GM12878 (cell line): Measurements from ENCODE around the gene MRPL44. TPM values are rescaled to one million over a fixed set of nuclear protein-coding genes. Genes with fewer than 3 reads are reported as not detected.

ENCODE experiments used
- ATAC-seq: fragments of 200-7000 bp; cut with Tn5 transposase; 3 replicates; pipeline ENCODE4 v1.9.1; 2020; ENCODE audit warnings: mild to moderate bottlenecking, moderate library complexity
- BruUV-seq: library from RNA; stranded (reverse); fragments of 400-500 nt; replicated peaks from 2 replicates; lab custom pipeline; 2021; lab: Mats Ljungman, UMichigan
- CTCF ChIA-PET: fragments of 300-600 bp; sonication (Branson Sonifier 250); formaldehyde crosslinking; extraction: SDS; loops from one replicate; lab custom pipeline; 2021; ENCODE audit warnings: inconsistent platforms; lab: Yijun Ruan, JAX
- POLR2A ChIA-PET: fragments of 350-600 bp; formaldehyde crosslinking; extraction: SDS; loops from one replicate; lab custom pipeline; 2021; ENCODE audit warnings: inconsistent platforms; lab: Charles Lee
- RAD21 ChIA-PET: fragments of 300-600 bp; sonication (Branson Sonifier 250); formaldehyde crosslinking; loops from one replicate; lab custom pipeline; 2023; ENCODE audit warnings: antibody characterized with exemption; ENCODE audit not compliant: unreplicated experiment; lab: Charles Lee
- SMC1A ChIA-PET: fragments of 300-600 bp; sonication (Branson Sonifier 250); formaldehyde crosslinking; loops from one replicate; lab custom pipeline; 2023; ENCODE audit not compliant: unreplicated experiment, uncharacterized antibody; lab: Charles Lee
- DNase-seq: peaks from one replicate; pipeline ENCODE4 v3.0.0-alpha.2; 2011; ENCODE audit warnings: low read depth, low spot score
- FAIRE-seq: peaks from 3 replicates; lab custom pipeline; 2011; peaks lifted over from hg19 to GRCh38; lab: Jason Lieb, UNC
- H2AFZ ChIP-seq: 2 replicates; pipeline ENCODE4 v1.6.0; 2011; ENCODE audit warnings: low read depth, low read length, control low read depth; ENCODE audit not compliant: control insufficient read depth
- H3K27ac ChIP-seq: 2 replicates; pipeline ENCODE4 v1.5.1; 2011; ENCODE audit warnings: control low read depth; ENCODE audit not compliant: control insufficient read depth, insufficient read depth
- H3K27me3 ChIP-seq, 2 experiments: replicated peaks in 1 of 2; 2 replicates each; pipeline versions ENCODE4 v1.6.0 to v1.6.1; 2011; ENCODE audit warnings: low read length in 1 of 2; ENCODE audit not compliant: control insufficient read depth in 2 of 2, insufficient read depth in 2 of 2
- H3K36me3 ChIP-seq, 2 experiments: 2 replicates each; pipeline ENCODE4 v1.5.1; 2011; ENCODE audit warnings: low read length in 1 of 2; ENCODE audit not compliant: control insufficient read depth in 2 of 2, insufficient read depth in 2 of 2
- H3K4me1 ChIP-seq: 2 replicates; pipeline ENCODE4 v1.6.1; 2011; ENCODE audit warnings: mild to moderate bottlenecking, low read length, moderate library complexity, mixed read lengths; ENCODE audit not compliant: control insufficient read depth, insufficient read depth
- H3K4me2 ChIP-seq: 2 replicates; pipeline ENCODE4 v1.6.0; 2011; ENCODE audit warnings: control low read depth; ENCODE audit not compliant: control insufficient read depth, insufficient read depth
- H3K4me3 ChIP-seq: fragments of 200-600 bp; sonication (generic); 2 replicates; pipeline ENCODE4 v1.5.1; 2016
- H3K79me2 ChIP-seq: 2 replicates; pipeline ENCODE4 v1.6.0; 2011; ENCODE audit warnings: low read length; ENCODE audit not compliant: control insufficient read depth, insufficient read depth
- H3K9ac ChIP-seq: 2 replicates; pipeline ENCODE4 v1.8.0; 2011; ENCODE audit warnings: low read length, control low read depth, mixed read lengths; ENCODE audit not compliant: control insufficient read depth, insufficient read depth
- H3K9me3 ChIP-seq: replicated peaks from 3 replicates; pipeline ENCODE4 v1.5.1; 2011; ENCODE audit warnings: mild to moderate bottlenecking, low read length; ENCODE audit not compliant: control insufficient read depth, insufficient read depth
- H4K20me1 ChIP-seq: 2 replicates; pipeline ENCODE4 v1.6.0; 2011; ENCODE audit not compliant: control insufficient read depth, insufficient read depth
- BCLAF1 ChIP-seq: fragments of 450-650 bp; IDR thresholded peaks from 2 replicates; pipeline ENCODE4 v1.6.1; 2017; ENCODE audit warnings: antibody characterized with exemption, mild to moderate bottlenecking, moderate library complexity
- BRCA1 ChIP-seq: IDR thresholded peaks from 2 replicates; pipeline ENCODE4 v1.6.1; 2011; ENCODE audit warnings: low read depth, low read length, improper control_type of control experiment
- E2F4 ChIP-seq: IDR thresholded peaks from 2 replicates; pipeline ENCODE4 v1.6.1; 2012; ENCODE audit warnings: low read depth, low read length, improper control_type of control experiment
- IRF4 ChIP-seq: IDR thresholded peaks from 2 replicates; pipeline ENCODE4 v1.6.1; 2011; ENCODE audit warnings: low read depth, low read length
- IRF5 ChIP-seq: fragments of 450-650 bp; IDR thresholded peaks from 2 replicates; pipeline ENCODE4 v1.6.1; 2017; ENCODE audit warnings: borderline replicate concordance
- NR2F1 ChIP-seq: fragments of 450-650 bp; conservative IDR thresholded peaks from 2 replicates; pipeline ENCODE4 v1.6.1; 2017; ENCODE audit warnings: mild to moderate bottlenecking
- PRDM15 ChIP-seq: fragments of 450-650 bp; formaldehyde crosslinking; IDR thresholded peaks from 2 replicates; pipeline ENCODE4 v1.4.0; 2020; ENCODE audit warnings: mild to moderate bottlenecking, moderate library complexity
- RELA ChIP-seq: fragments of 450-650 bp; IDR thresholded peaks from 2 replicates; pipeline ENCODE4 v1.8.0; 2014; ENCODE audit warnings: borderline replicate concordance; ENCODE audit not compliant: partially characterized antibody
- SMC3 ChIP-seq: IDR thresholded peaks from 2 replicates; pipeline ENCODE4 v1.6.1; 2011; ENCODE audit warnings: low read length, improper control_type of control experiment, borderline replicate concordance
- USF1 ChIP-seq: IDR thresholded peaks from 2 replicates; pipeline ENCODE4 v1.6.1; 2011; ENCODE audit warnings: borderline replicate concordance, low read depth, mild to moderate bottlenecking, moderate library complexity, mixed read lengths, low read length; ENCODE audit not compliant: insufficient read depth; ENCODE audit errors: extremely low read length
- ZNF622 ChIP-seq: fragments of 450-650 bp; IDR thresholded peaks from 2 replicates; pipeline ENCODE4 v1.6.1; 2017; ENCODE audit warnings: mild to moderate bottlenecking, inconsistent platforms
- WGBS: methylation state at CpG from one replicate; pipeline ENCODE4 v1.1.6; 2016; ENCODE audit warnings: low lambda C conversion rate; ENCODE audit not compliant: insufficient replicate concordance, insufficient coverage; ENCODE audit errors: missing lambda C conversion rate; 5-methylcytosine and 5-hydroxymethylcytosine counted together
- in situ Hi-C: fragments of 300-500 bp; cut with MboI; formaldehyde crosslinking; loops from 9 replicates; pipeline ENCODE4 v1.14.3; 2018; ENCODE audit warnings: mixed read lengths
- intact Hi-C: fragments of 100-400 bp; cut with micrococcal nuclease; formaldehyde crosslinking; loops from one replicate; pipeline ENCODE4 v1.14.2; 2022; ENCODE audit not compliant: unreplicated experiment
- polyA plus RNA-seq, 11 experiments: library from polyadenylated mRNA; depleted of rRNA in 4 of 11; unstranded in 6 of 11; stranded (reverse) in 5 of 11; fragments of >200 nt; fragmentation: Nextera tagmentation in 4 of 11; fragmentation: Illumina TruSeq in 1 of 11; extraction: Ambion mirVana in 4 of 11; extraction: Trizol in 1 of 11; gene quantifications; 1 replicate in 1 of 11; 2 replicates in 10 of 11; pipeline versions ENCODE4 v1.2.1 to v1.2.3, GENCODE V29; 2011 to 2016; ENCODE audit warnings: inconsistent platforms in 2 of 11, missing spikeins in 2 of 11, low read depth in 1 of 11
- total RNA-seq, 4 experiments: library from RNA; depleted of rRNA in 3 of 4; stranded (reverse); fragments of >200 nt in 3 of 4; fragmentation: Illumina TruSeq in 1 of 4; extraction: Trizol in 1 of 4; gene quantifications; 2 replicates each; pipeline versions ENCODE4 v1.2.1 to v1.2.3, GENCODE V29; 2013 to 2021

The MRPL44 gene
- total and polyA plus RNA-seq, 10 of the 15 experiments (the other 5 are each of a cell fraction or from before 2014, with no cell fraction given) = 18.3 to 44.3 (median 37.5) TPM

GRCh38 chr2:223970343-223971128 is 13.3 kb downstream of the MRPL44 start:
- FAIRE-seq (peak; percentile 49), DNase-seq (no peak), ATAC-seq (peak; percentile 87)
- 58% methylated on average over 8 of the region's 8 CpGs for WGBS
- in situ Hi-C loops = no loop called here
- intact Hi-C loops = loop anchor here (1.0 to 10.0 kb wide), 4 partner anchors 314 to 804 kb away; no protein-coding TSS in a partner anchor
- H2AFZ ChIP-seq = no peak overlapping the region
- no peak overlapping the region for H3K9ac ChIP-seq
- no peaks in the 10 kb centered on the region for H3K9me3 ChIP-seq
- CTCF ChIA-PET = interaction anchor here (0.6 to 11.9 kb wide), 66 partner anchors 9 to 999 kb away, joined by 3 to 187 read pairs (median 5); partner anchors contain the start of gene MRPL44
- no peak overlapping the region for H3K4me3 ChIP-seq
- no peak overlapping the region for H3K27ac ChIP-seq
- BruUV-seq = no TSS peak
- H3K4me1 ChIP-seq = no peaks in the 10 kb centered on the region
- H3K27me3 ChIP-seq = no peaks in the 10 kb centered on the region
- H3K36me3 ChIP-seq = peaks cover 0 to 12% of the 10 kb centered on the region in 2 experiments; a peak in 2 of 4 replicates
- SMC1A ChIA-PET = interaction anchor here (0.6 to 5.4 kb wide), 36 partner anchors 10 to 690 kb away, joined by 3 to 74 read pairs (median 4); partner anchors contain the start of genes CUL3 and MRPL44
- no peak overlapping the region for H3K4me2 ChIP-seq
- RAD21 ChIA-PET = interaction anchor here (0.6 to 5.3 kb wide), 20 partner anchors 9 to 810 kb away, joined by 3 to 82 read pairs (median 6); no protein-coding TSS in a partner anchor
- no peaks in the 10 kb centered on the region for H3K79me2 ChIP-seq
- no peaks in the 10 kb centered on the region for H4K20me1 ChIP-seq
- POLR2A ChIA-PET = interaction anchor here (0.9 to 1.5 kb wide), 3 partner anchors 21 to 74 kb away, joined by 3 to 8 read pairs (median 5); no protein-coding TSS in a partner anchor
- no peak for TF ChIP-seq NR2F1
- no peak for TF ChIP-seq E2F4
- no peak for TF ChIP-seq BRCA1
- no peak for TF ChIP-seq IRF4
- no peak for TF ChIP-seq USF1
- no peak for TF ChIP-seq BCLAF1
- no peak for TF ChIP-seq PRDM15
- TF ChIP-seq RELA = no peak
- no peak for TF ChIP-seq ZNF622
- peak; percentile 72; the same call in 1 of the 2 replicates for TF ChIP-seq SMC3
- no peak for TF ChIP-seq IRF5
